ENCODE results near the gene FMN1.

FMN1 gene

DNA sequence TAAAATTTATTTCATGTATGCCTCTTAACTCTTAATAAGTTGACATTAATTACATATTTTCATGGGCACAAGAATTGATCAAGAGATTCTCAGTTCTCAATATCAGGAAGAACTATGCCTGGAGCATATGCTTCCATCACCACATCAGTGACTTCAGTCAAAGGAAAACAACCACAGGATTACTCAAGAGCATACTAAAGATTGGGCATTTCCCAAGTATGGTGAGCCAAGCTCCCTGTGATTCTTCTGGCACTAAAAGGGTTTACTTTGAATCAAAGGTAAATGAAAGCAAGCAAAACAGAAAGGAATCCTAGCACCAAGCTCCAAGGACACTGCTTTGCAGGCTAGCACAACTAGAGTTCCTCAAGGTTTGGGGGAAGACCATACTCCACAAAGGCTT is 44.6 kb downstream of the FMN1 start:
- Histone ChIP-seq H3K36me3 (ENCODE audit: control insufficient read depth, low read length) (no peaks in the 10 kb centered on the region), H4K20me1 (ENCODE audit: control insufficient read depth, insufficient read depth, low read depth, low read length) (no peaks in the 10 kb centered on the region), H3K4me1 (ENCODE audit: control insufficient read depth, low read length) (no peaks in the 10 kb centered on the region), H3K9me2 (replicated peaks; ENCODE audit: control insufficient read depth, low read length) (no peaks in the 10 kb centered on the region), H3K79me2 (ENCODE audit: control insufficient read depth, low read length) (no peaks in the 10 kb centered on the region), H3K9me3 (ENCODE audit: control insufficient read depth, insufficient read depth, low read length) (no peaks in the 10 kb centered on the region), H3K4me3 (ENCODE audit: low read length) (no peak overlapping the region), H3K27ac (ENCODE audit: low read depth, low read length) (no peak overlapping the region), H3K4me2 (ENCODE audit: low read length) (no peak overlapping the region), H3F3A (ENCODE audit: control insufficient read depth, insufficient read depth) (no peaks in the 10 kb centered on the region; the same call in 1 of the 2 replicates), H3K27me3 (ENCODE audit: control insufficient read depth, low read length) (0 out of 2 replicates have a peak, but pooled peaks cover 1% of the 10 kb centered on the region)
- TF ChIP-seq, protein P1, sequence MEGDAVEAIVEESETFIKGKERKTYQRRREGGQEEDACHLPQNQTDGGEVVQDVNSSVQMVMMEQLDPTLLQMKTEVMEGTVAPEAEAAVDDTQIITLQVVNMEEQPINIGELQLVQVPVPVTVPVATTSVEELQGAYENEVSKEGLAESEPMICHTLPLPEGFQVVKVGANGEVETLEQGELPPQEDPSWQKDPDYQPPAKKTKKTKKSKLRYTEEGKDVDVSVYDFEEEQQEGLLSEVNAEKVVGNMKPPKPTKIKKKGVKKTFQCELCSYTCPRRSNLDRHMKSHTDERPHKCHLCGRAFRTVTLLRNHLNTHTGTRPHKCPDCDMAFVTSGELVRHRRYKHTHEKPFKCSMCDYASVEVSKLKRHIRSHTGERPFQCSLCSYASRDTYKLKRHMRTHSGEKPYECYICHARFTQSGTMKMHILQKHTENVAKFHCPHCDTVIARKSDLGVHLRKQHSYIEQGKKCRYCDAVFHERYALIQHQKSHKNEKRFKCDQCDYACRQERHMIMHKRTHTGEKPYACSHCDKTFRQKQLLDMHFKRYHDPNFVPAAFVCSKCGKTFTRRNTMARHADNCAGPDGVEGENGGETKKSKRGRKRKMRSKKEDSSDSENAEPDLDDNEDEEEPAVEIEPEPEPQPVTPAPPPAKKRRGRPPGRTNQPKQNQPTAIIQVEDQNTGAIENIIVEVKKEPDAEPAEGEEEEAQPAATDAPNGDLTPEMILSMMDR (IDR thresholded peaks at IDR 0.05; ENCODE audit: low read depth, low read length, poor library complexity, severe bottlenecking), result no peak
- TF ChIP-seq EZH2phosphoT487 (IDR thresholded peaks at IDR 0.05; ENCODE audit: borderline replicate concordance, low read length), result no peak

- Histone ChIP-seq H3K79me2 (ENCODE audit: control insufficient read depth, low read length) (no peaks in the 10 kb centered on the region), H3K4me2 (ENCODE audit: low read length) (no peak overlapping the region)
Observed at GRCh38 chr15:33148129-33148751, 46.3 kb downstream of the FMN1 start.

DNA sequence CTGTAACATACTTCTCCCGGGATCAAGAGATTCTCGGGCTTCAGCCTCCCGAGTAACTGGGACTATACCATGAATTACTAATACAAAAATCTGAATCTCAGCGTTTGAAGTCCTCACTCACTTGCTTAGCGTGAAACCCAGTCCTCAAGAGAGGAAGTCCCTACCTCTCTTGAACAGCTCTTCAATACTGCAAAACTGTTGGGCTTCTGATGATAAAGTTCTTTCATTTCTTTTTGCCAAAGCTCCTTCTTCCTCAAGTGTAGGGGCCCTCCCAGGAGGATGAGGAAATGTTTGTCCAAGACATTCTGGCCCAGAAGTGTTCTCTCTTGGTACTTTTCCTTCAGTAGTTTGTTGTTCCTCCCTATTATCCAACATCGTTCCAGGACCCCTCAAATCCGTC is 48.5 kb downstream of the FMN1 start:
- H3K27ac ChIP-seq (ENCODE audit: low read depth, low read length), result no peak overlapping the region
- no peaks in the 10 kb centered on the region for H3K79me2 ChIP-seq (ENCODE audit: control insufficient read depth, low read length)
- no peaks in the 10 kb centered on the region for H3K9me2 ChIP-seq (replicated peaks; ENCODE audit: control insufficient read depth, low read length)
- no peaks in the 10 kb centered on the region for H3K36me3 ChIP-seq (ENCODE audit: control insufficient read depth, low read length)
- H4K20me1 ChIP-seq (ENCODE audit: control insufficient read depth, insufficient read depth, low read depth, low read length), result no peaks in the 10 kb centered on the region
- no peak overlapping the region for H3K4me3 ChIP-seq (ENCODE audit: low read length)
- no peaks in the 10 kb centered on the region for H3K27me3 ChIP-seq (ENCODE audit: control insufficient read depth, low read length)
- H3F3A ChIP-seq (ENCODE audit: control insufficient read depth, insufficient read depth), result no peaks in the 10 kb centered on the region; the same call in 1 of the 2 replicates
- TF ChIP-seq EZH2phosphoT487 (IDR thresholded peaks at IDR 0.05; ENCODE audit: borderline replicate concordance, low read length), result no peak
- TF ChIP-seq, protein P1 (IDR thresholded peaks at IDR 0.05; ENCODE audit: low read depth, low read length, poor library complexity, severe bottlenecking), result no peak
- H3K4me2 ChIP-seq (ENCODE audit: low read length), result no peak overlapping the region
- no peaks in the 10 kb centered on the region for H3K9me3 ChIP-seq (ENCODE audit: control insufficient read depth, insufficient read depth, low read length)
- no peaks in the 10 kb centered on the region for H3K4me1 ChIP-seq (ENCODE audit: control insufficient read depth, low read length)

More at GRCh38 chr15:33148129-33148751, 46.3 kb downstream of the FMN1 start:
- H3K4me3 ChIP-seq (ENCODE audit: low read length), result no peak overlapping the region
- no peaks in the 10 kb centered on the region for H4K20me1 ChIP-seq (ENCODE audit: control insufficient read depth, insufficient read depth, low read depth, low read length)
- no peak for TF ChIP-seq EZH2phosphoT487 (IDR thresholded peaks at IDR 0.05; ENCODE audit: borderline replicate concordance, low read length)
- TF ChIP-seq, protein P1 (IDR thresholded peaks at IDR 0.05; ENCODE audit: low read depth, low read length, poor library complexity, severe bottlenecking), result no peak
- no peak overlapping the region for H3K27ac ChIP-seq (ENCODE audit: low read depth, low read length)
- H3K4me1 ChIP-seq (ENCODE audit: control insufficient read depth, low read length), result no peaks in the 10 kb centered on the region
- H3K27me3 ChIP-seq (ENCODE audit: control insufficient read depth, low read length), result no peaks in the 10 kb centered on the region
- no peaks in the 10 kb centered on the region for H3K9me2 ChIP-seq (replicated peaks; ENCODE audit: control insufficient read depth, low read length)
- no peaks in the 10 kb centered on the region for H3K36me3 ChIP-seq (ENCODE audit: control insufficient read depth, low read length)
- H3F3A ChIP-seq (ENCODE audit: control insufficient read depth, insufficient read depth), result no peaks in the 10 kb centered on the region; the same call in 1 of the 2 replicates
- no peaks in the 10 kb centered on the region for H3K9me3 ChIP-seq (ENCODE audit: control insufficient read depth, insufficient read depth, low read length)

All from DOHH2 (cell line).